K562 (cell line): Measurements from ENCODE around the gene LLGL2. TPM values are rescaled to one million over a fixed set of nuclear protein-coding genes. Genes with fewer than 3 reads are reported as not detected.

Experiments used
- BRF1 ChIP-seq: IDR thresholded peaks from 3 replicates; pipeline ENCODE4 v1.6.1; 2011; ENCODE audit warnings: borderline replicate concordance, mild to moderate bottlenecking; ENCODE audit not compliant: insufficient read length; ENCODE audit errors: extremely low read depth
- EP400 ChIP-seq: fragments of 450-650 bp; IDR thresholded peaks from 2 replicates; pipeline ENCODE4 v1.6.1; 2017; ENCODE audit warnings: antibody characterized with exemption, mild to moderate bottlenecking, moderate library complexity
- FOXK2 ChIP-seq, 2 experiments: fragments of 450-650 bp; IDR thresholded peaks in 1 of 2; conservative IDR thresholded peaks in 1 of 2; 2 replicates each; pipeline ENCODE4 v1.6.1; 2016; ENCODE audit warnings: low read depth in 2 of 2, mild to moderate bottlenecking in 1 of 2
- ILF3 ChIP-seq: fragments of 450-650 bp; IDR thresholded peaks from 2 replicates; pipeline ENCODE4 v1.6.1; 2018; ENCODE audit warnings: antibody characterized with exemption, mild to moderate bottlenecking, moderate library complexity, borderline replicate concordance
- SETDB1 ChIP-seq: IDR thresholded peaks from one replicate; pipeline ENCODE4 v1.6.1; 2012; ENCODE audit warnings: low read length, control low read depth, inconsistent platforms
- ZNF217 ChIP-seq: sonication (generic); formaldehyde crosslinking; IDR thresholded peaks from 2 replicates; pipeline ENCODE4 v1.8.0; 2022; ENCODE audit warnings: mild to moderate bottlenecking, missing genetic modification reagents
- ZNF584 ChIP-seq: fragments of 200-800 bp; sonication (Bioruptor generic); IDR thresholded peaks from 2 replicates; pipeline ENCODE4 v1.6.1; 2016; ENCODE audit warnings: low read depth, mild to moderate bottlenecking, missing genetic modification characterization, missing compliant biosample characterization
- polyA plus RNA-seq, 8 experiments: library from polyadenylated mRNA; depleted of rRNA in 4 of 8; stranded (reverse) in 5 of 8; unstranded in 3 of 8; fragments of >200 nt; fragmentation: Nextera tagmentation in 2 of 8; fragmentation: Illumina TruSeq in 1 of 8; extraction: Ambion mirVana in 2 of 8; extraction: Trizol in 1 of 8; gene quantifications; 2 replicates each; pipeline versions ENCODE4 v1.2.1 to v1.2.3, GENCODE V29; 2011 to 2014; ENCODE audit warnings: inconsistent platforms in 1 of 8, missing spikeins in 1 of 8
- total RNA-seq, 7 experiments: library from RNA; depleted of rRNA in 6 of 7; stranded (reverse); fragments of >200 nt in 6 of 7; fragmentation: Illumina TruSeq in 2 of 7; extraction: Trizol in 2 of 7; gene quantifications; 2 replicates each; pipeline versions ENCODE4 v1.2.1 to v1.2.3, GENCODE V29; 2011 to 2021; ENCODE audit warnings: low replicate concordance in 1 of 7
- TF ChIP-seq, protein P1 (sequence below): fragments of 450-650 bp; IDR thresholded peaks from 2 replicates; pipeline ENCODE4 v1.6.1; 2014; ENCODE audit warnings: low read depth, mild to moderate bottlenecking, moderate library complexity, borderline replicate concordance
- TF ChIP-seq, protein P2 (sequence below): sonication (generic); formaldehyde crosslinking; IDR thresholded peaks from 2 replicates; pipeline ENCODE4 v1.8.0; 2023; ENCODE audit warnings: missing genetic modification reagents, mild to moderate bottlenecking, borderline replicate concordance
- TF ChIP-seq, protein P3 (sequence below): sonication (generic); formaldehyde crosslinking; IDR thresholded peaks from 2 replicates; pipeline ENCODE4 v1.8.1; 2023; ENCODE audit warnings: mild to moderate bottlenecking, missing genetic modification reagents
- TF ChIP-seq, protein P4 (sequence below): sonication (generic); formaldehyde crosslinking; IDR thresholded peaks from 2 replicates; pipeline ENCODE4 v1.8.0; 2022; ENCODE audit warnings: mild to moderate bottlenecking, missing genetic modification reagents

LLGL2 gene
- total and polyA plus RNA-seq, 9 of the 15 experiments (the other 6 are each of a cell fraction or from before 2014, with no cell fraction given) = 0.32 to 24.4 (median 10.2) TPM

DNA sequence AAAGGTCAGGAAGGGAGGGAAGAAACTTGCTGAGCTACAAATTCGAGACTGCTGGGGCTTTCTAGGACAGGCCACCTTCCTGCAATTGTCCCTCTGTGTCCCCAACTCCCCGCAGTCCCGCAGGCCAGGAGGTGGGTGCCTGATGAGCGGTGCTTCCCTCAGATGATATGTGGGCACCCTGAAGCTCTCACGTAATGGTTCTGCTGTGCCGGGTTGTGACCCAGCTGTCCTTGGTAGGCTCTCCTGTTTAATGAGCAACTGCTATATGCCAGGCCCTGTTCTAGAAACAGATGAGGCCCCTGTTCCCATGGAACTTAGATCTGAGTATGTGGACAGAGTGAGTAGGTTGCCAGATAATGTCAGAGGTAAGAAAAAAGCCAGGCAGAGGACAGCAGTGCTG lies 40.1 kb downstream of the LLGL2 start (continued):
- TF ChIP-seq, protein P1, sequence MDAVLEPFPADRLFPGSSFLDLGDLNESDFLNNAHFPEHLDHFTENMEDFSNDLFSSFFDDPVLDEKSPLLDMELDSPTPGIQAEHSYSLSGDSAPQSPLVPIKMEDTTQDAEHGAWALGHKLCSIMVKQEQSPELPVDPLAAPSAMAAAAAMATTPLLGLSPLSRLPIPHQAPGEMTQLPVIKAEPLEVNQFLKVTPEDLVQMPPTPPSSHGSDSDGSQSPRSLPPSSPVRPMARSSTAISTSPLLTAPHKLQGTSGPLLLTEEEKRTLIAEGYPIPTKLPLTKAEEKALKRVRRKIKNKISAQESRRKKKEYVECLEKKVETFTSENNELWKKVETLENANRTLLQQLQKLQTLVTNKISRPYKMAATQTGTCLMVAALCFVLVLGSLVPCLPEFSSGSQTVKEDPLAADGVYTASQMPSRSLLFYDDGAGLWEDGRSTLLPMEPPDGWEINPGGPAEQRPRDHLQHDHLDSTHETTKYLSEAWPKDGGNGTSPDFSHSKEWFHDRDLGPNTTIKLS = no peak
- TF ChIP-seq BRF1 (no peak), SETDB1 (no peak), EP400 (no peak), FOXK2 (conservative IDR thresholded peaks at IDR 0.05 in 1 of 2, IDR thresholded peaks at IDR 0.05 in 1 of 2; ENCODE audit: low read depth in 2 of 2) (no peak), ZNF584 (CRISPR knock-in tag) (no peak), ILF3 (no peak), ZNF217 (CRISPR knock-in tag) (no peak)
- TF ChIP-seq, protein P2, sequence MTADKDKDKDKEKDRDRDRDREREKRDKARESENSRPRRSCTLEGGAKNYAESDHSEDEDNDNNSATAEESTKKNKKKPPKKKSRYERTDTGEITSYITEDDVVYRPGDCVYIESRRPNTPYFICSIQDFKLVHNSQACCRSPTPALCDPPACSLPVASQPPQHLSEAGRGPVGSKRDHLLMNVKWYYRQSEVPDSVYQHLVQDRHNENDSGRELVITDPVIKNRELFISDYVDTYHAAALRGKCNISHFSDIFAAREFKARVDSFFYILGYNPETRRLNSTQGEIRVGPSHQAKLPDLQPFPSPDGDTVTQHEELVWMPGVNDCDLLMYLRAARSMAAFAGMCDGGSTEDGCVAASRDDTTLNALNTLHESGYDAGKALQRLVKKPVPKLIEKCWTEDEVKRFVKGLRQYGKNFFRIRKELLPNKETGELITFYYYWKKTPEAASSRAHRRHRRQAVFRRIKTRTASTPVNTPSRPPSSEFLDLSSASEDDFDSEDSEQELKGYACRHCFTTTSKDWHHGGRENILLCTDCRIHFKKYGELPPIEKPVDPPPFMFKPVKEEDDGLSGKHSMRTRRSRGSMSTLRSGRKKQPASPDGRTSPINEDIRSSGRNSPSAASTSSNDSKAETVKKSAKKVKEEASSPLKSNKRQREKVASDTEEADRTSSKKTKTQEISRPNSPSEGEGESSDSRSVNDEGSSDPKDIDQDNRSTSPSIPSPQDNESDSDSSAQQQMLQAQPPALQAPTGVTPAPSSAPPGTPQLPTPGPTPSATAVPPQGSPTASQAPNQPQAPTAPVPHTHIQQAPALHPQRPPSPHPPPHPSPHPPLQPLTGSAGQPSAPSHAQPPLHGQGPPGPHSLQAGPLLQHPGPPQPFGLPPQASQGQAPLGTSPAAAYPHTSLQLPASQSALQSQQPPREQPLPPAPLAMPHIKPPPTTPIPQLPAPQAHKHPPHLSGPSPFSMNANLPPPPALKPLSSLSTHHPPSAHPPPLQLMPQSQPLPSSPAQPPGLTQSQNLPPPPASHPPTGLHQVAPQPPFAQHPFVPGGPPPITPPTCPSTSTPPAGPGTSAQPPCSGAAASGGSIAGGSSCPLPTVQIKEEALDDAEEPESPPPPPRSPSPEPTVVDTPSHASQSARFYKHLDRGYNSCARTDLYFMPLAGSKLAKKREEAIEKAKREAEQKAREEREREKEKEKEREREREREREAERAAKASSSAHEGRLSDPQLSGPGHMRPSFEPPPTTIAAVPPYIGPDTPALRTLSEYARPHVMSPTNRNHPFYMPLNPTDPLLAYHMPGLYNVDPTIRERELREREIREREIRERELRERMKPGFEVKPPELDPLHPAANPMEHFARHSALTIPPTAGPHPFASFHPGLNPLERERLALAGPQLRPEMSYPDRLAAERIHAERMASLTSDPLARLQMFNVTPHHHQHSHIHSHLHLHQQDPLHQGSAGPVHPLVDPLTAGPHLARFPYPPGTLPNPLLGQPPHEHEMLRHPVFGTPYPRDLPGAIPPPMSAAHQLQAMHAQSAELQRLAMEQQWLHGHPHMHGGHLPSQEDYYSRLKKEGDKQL (CRISPR knock-in tag) = no peak
- TF ChIP-seq, protein P3, sequence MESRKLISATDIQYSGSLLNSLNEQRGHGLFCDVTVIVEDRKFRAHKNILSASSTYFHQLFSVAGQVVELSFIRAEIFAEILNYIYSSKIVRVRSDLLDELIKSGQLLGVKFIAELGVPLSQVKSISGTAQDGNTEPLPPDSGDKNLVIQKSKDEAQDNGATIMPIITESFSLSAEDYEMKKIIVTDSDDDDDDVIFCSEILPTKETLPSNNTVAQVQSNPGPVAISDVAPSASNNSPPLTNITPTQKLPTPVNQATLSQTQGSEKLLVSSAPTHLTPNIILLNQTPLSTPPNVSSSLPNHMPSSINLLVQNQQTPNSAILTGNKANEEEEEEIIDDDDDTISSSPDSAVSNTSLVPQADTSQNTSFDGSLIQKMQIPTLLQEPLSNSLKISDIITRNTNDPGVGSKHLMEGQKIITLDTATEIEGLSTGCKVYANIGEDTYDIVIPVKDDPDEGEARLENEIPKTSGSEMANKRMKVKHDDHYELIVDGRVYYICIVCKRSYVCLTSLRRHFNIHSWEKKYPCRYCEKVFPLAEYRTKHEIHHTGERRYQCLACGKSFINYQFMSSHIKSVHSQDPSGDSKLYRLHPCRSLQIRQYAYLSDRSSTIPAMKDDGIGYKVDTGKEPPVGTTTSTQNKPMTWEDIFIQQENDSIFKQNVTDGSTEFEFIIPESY (CRISPR knock-in tag) = no peak
- TF ChIP-seq, protein P4, sequence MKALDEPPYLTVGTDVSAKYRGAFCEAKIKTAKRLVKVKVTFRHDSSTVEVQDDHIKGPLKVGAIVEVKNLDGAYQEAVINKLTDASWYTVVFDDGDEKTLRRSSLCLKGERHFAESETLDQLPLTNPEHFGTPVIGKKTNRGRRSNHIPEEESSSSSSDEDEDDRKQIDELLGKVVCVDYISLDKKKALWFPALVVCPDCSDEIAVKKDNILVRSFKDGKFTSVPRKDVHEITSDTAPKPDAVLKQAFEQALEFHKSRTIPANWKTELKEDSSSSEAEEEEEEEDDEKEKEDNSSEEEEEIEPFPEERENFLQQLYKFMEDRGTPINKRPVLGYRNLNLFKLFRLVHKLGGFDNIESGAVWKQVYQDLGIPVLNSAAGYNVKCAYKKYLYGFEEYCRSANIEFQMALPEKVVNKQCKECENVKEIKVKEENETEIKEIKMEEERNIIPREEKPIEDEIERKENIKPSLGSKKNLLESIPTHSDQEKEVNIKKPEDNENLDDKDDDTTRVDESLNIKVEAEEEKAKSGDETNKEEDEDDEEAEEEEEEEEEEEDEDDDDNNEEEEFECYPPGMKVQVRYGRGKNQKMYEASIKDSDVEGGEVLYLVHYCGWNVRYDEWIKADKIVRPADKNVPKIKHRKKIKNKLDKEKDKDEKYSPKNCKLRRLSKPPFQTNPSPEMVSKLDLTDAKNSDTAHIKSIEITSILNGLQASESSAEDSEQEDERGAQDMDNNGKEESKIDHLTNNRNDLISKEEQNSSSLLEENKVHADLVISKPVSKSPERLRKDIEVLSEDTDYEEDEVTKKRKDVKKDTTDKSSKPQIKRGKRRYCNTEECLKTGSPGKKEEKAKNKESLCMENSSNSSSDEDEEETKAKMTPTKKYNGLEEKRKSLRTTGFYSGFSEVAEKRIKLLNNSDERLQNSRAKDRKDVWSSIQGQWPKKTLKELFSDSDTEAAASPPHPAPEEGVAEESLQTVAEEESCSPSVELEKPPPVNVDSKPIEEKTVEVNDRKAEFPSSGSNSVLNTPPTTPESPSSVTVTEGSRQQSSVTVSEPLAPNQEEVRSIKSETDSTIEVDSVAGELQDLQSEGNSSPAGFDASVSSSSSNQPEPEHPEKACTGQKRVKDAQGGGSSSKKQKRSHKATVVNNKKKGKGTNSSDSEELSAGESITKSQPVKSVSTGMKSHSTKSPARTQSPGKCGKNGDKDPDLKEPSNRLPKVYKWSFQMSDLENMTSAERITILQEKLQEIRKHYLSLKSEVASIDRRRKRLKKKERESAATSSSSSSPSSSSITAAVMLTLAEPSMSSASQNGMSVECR (CRISPR knock-in tag) = no peak
